HG03520 (cell line): Measurements from ENCODE around the gene CHN1.

ENCODE experiments used
- ATAC-seq: cut with Tn5 transposase; IDR thresholded peaks from one replicate; pipeline ENCODE4 v1.9.1; 2021; ENCODE audit warnings: mild to moderate bottlenecking, moderate library complexity; ENCODE audit not compliant: unreplicated experiment

Gene CHN1

GRCh38 chr2:174877751-174878150 is 127.4 kb downstream of the CHN1 start:
- no peak for ATAC-seq

DNA sequence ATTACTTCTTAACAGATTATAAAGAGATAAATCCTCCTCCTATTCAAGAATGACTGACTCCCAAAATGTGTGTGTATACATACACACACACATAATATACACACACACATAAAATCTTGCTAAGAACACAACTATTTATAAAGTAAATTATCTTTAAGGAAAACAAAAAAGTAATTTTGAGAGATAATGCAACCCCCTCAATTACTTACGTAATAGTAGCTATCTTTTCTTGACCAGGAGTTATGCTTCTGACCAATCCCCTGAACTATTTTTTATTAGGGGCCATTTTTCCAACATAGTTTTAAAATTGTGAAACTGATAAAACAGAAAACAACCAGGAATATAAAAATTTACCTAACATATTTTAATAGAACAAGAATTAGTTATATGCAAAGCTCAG is 127.9 kb downstream of the CHN1 start:
- no peak for ATAC-seq

- ATAC-seq = no peak
Measured at GRCh38 chr2:174874085-174874484, 131.1 kb downstream of the CHN1 start.

GRCh38 chr2:174873471-174873870 is 131.7 kb downstream of the CHN1 start:
- ATAC-seq = no peak

- no peak for ATAC-seq
Measured at GRCh38 chr2:174870787-174871186, 134.4 kb downstream of the CHN1 start.

DNA sequence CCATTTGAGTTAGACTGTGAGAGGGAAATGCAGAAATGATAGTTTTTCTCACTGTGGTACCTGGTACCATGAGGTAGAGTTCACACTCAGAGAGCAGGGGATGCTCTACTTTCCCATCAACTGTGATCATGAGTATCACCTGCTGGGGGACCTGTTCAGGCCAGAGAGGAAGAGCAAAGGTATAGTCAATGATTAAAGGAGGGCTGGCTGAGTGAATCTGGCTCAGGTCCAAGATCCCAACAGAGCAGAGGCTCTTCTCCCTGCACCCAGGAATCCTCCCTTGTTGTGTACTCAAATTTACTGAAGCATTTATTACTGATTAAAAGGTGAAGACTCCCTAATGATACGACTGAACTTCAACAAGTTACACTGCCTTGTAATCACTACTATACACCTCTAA is 136.3 kb downstream of the CHN1 start:
- no peak for ATAC-seq

DNA sequence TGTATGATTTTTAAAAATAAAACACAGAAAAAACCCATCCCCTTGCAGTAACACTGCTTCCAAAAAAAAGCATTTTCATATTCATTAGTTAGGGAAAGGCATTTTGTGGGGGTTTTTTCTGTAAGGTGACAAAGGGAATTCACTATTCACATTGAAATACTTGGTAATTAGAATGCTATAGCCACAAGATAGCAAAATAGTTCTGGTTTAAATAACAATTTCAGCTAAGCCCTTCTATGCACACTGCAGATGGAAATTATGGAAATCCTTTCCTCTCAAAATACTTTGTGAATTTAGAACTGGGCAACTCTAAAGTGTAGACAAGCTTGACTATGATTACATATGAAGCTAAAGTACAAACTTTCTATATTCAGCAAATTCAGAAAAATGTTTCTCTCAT is 138.8 kb downstream of the CHN1 start:
- no peak for ATAC-seq

DNA sequence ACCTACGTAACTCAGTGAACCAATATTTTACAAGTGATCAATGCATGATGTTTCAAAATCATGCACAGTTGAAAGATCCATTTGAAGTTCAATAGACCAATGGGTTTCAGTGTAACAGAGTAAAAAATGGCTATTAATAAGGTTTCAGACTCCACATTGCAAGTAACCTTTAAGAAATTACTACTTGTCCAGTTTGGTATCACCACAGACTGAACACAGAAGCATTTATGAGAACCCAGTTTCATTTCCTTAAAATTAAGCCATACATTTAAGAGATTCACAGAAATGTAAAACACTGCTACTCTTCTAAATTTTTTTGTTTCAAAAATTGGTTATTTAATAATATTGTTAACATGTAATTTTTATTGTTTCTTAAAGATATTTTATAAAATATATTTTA is 142.0 kb downstream of the CHN1 start:
- ATAC-seq = no peak

DNA sequence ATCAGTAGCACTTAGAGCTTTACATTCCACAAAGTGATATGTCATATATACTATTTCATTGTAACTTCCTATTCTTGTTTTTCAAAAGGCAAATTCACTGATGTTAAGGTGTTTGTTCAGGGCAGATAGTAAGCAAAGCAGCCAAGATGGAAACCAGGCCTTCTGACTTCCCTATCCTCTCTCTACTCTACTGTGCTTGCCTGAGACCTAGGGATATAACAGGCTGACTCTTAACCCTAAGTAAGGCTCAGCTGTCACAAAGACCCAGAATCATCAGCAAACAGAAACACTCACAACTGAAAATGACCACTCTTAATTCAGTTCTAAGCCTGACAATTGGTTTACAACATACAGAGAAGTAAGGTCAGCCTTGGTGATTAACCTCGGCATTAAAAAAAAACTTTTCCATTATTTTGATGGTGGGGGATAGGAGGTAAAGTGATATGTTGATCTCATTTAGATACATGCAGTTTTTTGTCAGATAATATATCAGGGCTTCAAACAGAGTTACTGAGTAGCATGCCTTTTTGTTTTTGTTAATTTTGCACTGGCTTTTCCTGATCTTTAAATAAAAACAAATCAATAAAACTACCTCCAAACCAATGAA is 145.5 kb downstream of the CHN1 start:
- ATAC-seq = no peak

DNA sequence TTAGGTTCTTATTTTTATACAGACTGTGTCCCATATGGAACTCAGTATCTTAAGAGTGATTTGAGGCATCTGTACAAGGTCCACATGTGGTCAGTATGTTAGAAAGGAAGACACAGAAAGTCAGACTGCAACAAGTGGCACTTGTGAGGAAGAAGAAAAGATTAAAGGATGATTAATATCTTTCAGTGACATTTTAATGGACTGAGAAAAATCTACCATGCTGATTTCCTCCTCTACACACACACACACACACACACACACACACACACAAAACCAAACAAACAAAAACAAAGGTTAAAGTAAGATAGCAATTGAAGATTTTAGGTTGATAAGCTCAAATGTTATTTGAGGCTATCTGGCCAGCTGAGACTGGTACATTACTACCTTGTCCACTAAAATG is 146.4 kb downstream of the CHN1 start:
- ATAC-seq = no peak

DNA sequence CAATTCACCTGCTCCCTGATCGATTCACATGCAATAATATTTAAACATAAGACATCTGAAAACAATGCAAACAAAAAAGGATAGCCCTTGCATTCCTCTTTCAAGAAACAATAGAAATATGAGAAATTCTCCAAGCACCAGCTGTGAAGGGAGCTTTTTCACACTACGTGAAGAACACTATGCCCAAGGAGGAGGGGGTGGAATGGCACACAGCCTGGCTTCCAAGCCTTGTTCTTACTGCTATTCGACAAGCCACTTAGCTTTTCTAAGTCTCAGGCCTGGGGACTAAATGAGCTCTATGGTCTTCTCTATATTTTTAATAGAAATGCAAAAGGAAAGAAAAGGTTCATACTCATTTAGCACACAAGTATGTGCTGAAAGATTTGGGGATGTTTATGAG is 148.7 kb downstream of the CHN1 start:
- no peak for ATAC-seq

GRCh38 chr2:174846941-174847938 is 157.9 kb downstream of the CHN1 start:
- ATAC-seq = no peak

DNA sequence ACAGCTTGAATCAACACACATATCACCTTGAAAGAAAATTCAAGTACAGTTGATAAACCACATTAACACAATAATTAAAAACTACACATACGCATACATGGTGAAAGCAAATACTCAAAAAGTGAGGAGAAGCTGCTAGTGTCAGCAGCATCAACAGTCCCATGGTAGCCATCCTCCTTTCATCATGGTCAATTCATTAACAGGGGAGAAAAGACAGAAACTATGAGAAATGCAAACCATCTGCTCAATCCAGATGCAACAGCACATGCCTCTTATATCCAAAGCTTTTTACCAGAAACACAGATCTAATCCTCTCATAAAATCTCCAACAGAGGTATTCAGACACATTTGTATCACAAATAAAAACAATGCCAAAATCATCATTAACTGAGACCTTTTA is 159.0 kb downstream of the CHN1 start:
- no peak for ATAC-seq

- no peak for ATAC-seq
Measured at GRCh38 chr2:174844295-174844708, 160.9 kb downstream of the CHN1 start.

GRCh38 chr2:174842496-174842895 is 162.7 kb downstream of the CHN1 start:
- ATAC-seq = no peak

- ATAC-seq = no peak
Measured at GRCh38 chr2:174841936-174842335, 163.2 kb downstream of the CHN1 start.

- no peak for ATAC-seq
Measured at GRCh38 chr2:174841350-174841749, 163.8 kb downstream of the CHN1 start.

- no peak for ATAC-seq
Measured at GRCh38 chr2:174840436-174840835, 164.7 kb downstream of the CHN1 start.

DNA sequence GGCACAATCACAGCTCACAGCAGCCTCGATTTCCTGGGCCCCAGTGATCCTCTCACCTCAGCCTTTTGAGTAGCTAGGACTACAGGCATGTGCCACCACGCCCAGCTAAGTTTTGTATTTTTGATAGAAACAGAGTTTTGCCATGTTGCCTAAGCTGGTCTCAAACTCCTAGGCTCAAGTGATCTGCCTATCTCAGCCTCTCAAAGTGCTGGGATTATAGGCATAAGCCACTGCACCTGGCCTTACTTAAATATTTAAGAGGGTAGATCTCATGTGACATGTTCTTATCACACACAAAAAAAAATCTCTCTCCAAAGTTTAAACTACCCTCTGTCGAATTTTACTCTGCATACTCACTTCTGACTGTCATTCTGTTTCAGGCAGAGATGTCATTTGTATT is 165.5 kb downstream of the CHN1 start:
- ATAC-seq = no peak

- no peak for ATAC-seq
Measured at GRCh38 chr2:174836995-174837390, 168.2 kb downstream of the CHN1 start.

DNA sequence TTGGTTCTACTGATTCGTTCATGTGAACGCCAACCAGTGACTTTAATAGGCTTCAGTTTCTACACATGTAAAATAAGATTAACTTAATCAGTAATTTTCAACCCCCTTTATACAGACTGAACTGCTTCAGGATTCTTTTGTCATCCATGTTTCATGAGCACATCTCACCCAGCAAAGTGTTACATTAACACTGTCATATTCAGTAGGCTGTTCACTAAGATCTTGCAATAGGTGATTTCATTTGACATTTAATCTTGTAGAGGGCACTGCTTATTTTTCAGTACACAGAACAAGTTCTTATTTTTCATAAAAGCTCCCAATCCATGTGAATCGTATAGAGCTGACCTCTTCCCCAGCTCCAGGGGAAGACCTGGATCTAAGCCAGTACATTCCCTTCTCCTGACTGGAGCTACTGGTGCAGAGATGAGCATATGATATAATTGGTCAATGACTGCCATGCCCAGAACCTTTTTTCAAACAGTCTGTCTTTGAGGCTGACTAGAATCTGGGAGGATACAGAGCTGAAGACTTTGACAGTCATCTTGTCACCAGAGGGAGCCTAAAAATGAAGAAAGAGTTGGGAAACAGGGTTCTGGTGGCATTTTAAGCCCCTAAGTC is 168.7 kb downstream of the CHN1 start:
- ATAC-seq = no peak

- no peak for ATAC-seq
Measured at GRCh38 chr2:174835797-174836255, 169.4 kb downstream of the CHN1 start.
